ENCODE results near the gene DLX6.

DLX6 gene

DNA sequence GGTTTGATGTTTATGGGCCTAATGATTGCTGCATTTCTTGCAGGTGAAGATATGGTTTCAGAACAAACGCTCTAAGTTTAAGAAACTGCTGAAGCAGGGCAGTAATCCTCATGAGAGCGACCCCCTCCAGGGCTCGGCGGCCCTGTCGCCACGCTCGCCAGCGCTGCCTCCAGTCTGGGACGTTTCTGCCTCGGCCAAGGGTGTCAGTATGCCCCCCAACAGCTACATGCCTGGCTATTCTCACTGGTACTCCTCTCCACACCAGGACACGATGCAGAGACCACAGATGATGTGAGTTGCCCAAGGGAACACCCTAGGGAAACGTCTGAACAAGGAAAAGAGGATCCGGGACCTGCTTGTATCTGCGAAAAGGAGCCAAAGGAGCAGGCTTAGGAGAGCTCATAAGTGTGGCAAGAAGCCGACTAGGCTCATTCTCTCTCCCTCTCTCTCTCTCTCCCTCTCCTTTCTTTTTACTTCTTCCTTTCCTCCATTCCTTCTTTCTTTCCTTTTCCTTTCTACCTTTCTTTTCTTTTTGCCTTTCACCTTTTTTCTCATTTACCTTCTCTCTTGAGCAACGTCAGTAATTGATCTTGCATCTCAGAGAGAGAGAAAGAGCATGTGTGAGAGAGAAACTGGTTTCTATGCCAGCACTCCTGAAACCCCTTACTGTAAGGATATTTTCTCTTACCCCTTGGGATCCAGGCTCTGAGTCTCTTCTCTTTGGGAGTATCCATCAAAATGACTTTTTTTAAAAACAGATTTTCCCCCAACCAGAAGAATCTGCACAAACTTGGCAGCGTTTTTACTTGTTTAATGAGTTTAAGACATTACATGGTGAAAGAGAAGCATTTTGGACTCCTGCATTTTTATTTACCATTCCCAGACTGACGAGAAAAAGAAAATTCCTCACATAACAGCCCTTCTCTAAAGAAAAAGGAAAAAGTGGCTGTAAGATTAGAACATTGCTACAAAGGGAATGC, 4.7 kb downstream of the DLX6 start:
- DNase-seq (ENCODE audit: low read depth in 2 of 3, low spot score in 2 of 3), result no peak

DNA sequence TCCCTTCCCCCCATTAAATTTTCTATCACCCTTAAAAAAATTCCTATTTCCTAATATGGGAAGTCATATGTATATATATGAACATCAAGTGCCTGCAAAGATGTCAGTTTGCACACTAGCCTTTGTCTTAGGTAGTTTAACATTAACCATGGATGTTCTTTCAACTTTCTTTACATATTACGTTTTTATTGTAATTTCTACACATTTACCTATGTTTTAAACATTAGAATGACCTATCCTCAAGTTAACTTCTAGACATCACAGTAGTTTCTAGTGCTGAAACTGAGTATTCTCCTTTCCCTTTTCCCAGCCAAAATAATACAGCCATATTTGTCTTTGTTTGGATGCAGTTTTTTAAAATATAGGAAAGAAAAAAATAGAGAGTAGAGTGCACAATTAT, 5.8 kb downstream of the DLX6 start:
- DNase-seq (ENCODE audit: low read depth in 2 of 3, low spot score in 2 of 3), result no peak

DNA sequence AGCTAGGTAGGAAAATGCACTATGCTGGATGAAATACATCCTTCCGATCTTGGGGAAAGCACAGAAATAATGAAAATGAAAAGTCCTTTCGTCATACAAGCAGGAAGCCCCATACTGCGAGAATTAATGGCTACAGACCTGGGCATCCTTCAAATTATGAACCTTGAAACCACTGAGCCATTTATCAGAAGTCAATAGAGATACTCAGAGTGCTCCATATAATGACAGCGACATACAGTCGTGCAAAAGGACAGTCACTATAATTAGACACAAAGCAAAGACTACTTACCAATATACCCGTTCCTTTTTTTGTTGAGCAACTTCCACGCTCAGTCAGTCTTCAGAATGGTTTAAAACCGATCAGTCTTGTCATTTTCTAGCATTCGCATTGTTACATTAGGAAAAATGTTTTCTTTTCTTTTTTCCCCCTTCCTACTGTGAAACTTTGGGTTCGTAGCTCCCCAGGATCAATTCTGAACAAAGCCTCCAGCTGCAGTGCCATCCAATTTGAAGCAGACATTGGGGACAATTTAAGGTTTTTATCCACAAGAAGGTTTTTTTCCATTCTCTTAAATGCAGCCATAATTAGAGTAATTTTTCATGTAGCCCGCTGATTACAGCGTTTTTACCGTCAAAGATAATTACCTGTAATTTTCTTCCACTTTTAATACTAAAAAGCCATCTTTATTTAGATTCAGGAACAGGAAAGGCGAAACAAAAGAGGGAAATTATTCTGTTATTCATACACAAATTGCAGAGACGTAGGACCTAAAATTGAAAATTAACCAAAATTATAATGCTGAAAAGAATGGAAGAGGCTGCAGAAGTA, 6.4 kb downstream of the DLX6 start:
- no peak for DNase-seq (ENCODE audit: low read depth in 2 of 3, low spot score in 2 of 3)

- DNase-seq (ENCODE audit: low read depth in 2 of 3, low spot score in 2 of 3), result no peak
Observed at GRCh38 chr7:97012365-97013133, 7.2 kb downstream of the DLX6 start.

DNA sequence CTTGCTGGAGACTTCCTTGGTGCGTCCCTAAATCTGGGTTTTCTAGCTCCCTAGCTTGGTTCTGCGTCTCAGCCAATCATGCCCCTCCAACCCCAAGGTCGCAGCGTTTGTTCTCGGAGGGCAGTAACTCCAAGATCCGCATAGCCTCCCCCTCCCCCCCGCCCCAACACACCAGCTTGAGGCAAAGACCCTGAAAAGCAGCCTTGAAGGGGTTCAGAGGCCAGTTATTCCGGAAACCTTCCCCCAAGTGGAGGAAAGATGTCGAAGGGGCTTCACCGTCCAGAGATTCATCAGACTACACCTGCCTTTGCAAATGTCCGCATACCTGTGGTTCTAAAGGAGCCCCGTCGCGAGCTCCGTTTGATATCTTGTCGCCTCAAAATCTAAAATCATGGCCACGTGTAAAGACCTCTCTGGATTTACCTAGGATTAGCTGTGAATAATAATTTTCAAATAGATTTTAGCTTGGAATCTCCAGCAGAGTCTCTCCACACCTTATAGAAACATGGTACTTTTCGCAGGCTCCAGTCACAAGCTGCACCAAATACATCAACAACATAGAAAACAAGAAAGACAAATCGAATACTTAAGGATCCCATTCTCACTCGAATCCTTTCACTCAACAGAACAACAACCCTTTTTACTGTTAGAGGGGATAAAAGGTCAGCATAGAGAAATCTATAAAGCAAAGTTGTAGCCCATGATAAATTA, 7.9 kb downstream of the DLX6 start:
- DNase-seq (ENCODE audit: low read depth in 2 of 3, low spot score in 2 of 3), result no peak

GRCh38 chr7:97013845-97014134, 8.4 kb downstream of the DLX6 start:
- no peak for DNase-seq (ENCODE audit: low read depth in 2 of 3, low spot score in 2 of 3)

DNA sequence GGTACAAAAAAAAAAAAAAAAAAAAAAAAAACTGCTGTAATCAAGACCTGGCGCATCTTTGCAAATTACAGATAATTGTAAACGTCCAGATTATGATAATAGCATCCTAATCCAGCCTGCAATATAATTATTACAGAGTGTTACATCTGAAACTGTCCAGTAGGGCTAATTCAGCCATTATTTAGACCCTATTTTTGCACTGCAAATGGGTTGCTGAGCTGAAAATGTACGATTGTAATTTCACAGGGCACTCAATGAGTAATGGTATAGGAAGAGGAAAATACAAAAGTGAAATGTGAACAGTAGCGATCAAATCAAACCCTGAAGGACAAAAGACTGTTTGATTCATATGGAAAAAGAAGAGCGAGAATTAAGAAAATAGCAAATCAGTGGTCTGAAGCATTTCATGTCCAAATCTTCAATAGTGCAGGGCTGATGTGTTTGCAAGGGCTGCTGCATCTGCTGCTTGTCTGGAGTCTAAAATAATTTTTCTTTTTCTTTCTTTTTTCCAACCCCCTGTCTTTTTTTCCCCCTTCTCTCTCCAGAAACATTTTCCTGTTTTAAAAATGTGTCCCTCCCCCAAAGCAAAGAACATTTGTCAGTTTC, 8.9 kb downstream of the DLX6 start:
- no peak for DNase-seq (ENCODE audit: low read depth in 2 of 3, low spot score in 2 of 3)

DNA sequence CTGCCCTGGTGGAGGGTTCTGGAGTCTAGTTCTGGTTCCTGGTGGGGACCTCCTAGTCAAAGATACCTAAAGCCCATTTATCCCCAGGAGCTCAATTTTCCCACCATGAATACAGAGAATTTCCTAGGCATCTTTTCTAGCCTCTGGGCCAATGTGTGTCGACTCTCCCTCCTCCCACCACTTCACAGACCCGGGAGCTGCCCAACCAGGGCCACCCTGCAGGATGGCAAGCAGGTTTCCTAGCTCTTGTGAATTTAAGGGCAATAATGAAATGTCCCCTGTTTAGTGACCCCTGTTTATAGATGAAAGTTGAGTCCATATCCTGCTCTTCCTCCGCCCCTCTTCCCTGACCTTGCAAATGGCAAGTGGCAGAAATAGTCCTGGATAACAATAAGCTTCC, 9.9 kb downstream of the DLX6 start:
- DNase-seq (ENCODE audit: low read depth in 2 of 3, low spot score in 2 of 3), result no peak

GRCh38 chr7:97015756-97016380, 10.5 kb downstream of the DLX6 start:
- DNase-seq (ENCODE audit: low read depth in 2 of 3, low spot score in 2 of 3), result no peak

GRCh38 chr7:97016381-97017191, 11.2 kb downstream of the DLX6 start:
- DNase-seq (ENCODE audit: low read depth in 2 of 3, low spot score in 2 of 3), result no peak

- no peak for DNase-seq (ENCODE audit: low read depth in 2 of 3, low spot score in 2 of 3)
Observed at GRCh38 chr7:97017192-97018125, 12.1 kb downstream of the DLX6 start.

DNA sequence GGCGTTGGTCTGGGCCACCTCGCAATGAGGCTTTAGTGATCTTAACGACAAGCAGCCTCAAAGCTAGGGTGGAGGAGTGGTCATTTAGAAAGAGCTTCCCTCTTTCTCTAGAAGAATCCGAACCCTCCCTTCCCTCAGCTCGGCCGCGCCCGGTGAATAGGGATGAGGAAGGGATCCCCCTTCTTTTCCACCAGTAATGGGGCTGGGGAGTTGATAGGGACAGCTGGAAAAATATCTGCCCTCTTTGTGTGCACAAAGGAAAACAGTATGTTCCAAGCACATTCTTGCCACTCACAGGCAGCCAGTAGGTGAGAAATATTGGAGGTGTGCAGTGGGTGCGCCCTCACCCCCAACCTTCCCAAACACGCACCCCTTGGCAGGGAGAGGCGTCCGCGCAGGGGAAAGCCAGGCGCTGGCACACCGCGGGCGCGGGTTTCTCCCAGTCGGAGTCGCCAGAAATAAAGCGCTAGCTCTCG, 12.8 kb downstream of the DLX6 start:
- no peak for DNase-seq (ENCODE audit: low read depth in 2 of 3, low spot score in 2 of 3)

GRCh38 chr7:97018791-97019531, 13.6 kb downstream of the DLX6 start:
- no peak for DNase-seq (ENCODE audit: low read depth in 2 of 3, low spot score in 2 of 3)

- no peak for DNase-seq (ENCODE audit: low read depth in 2 of 3, low spot score in 2 of 3)
Observed at GRCh38 chr7:97019710-97020225, 14.4 kb downstream of the DLX6 start.

- DNase-seq (ENCODE audit: low read depth in 2 of 3, low spot score in 2 of 3), result no peak
Observed at GRCh38 chr7:97020601-97020995, 15.2 kb downstream of the DLX6 start.

- DNase-seq (ENCODE audit: low read depth in 2 of 3, low spot score in 2 of 3), result no peak
Observed at GRCh38 chr7:97020996-97021746, 15.8 kb downstream of the DLX6 start.
